Astrocyte (in vitro differentiated cells and primary cell): ENCODE data around the gene NOS1AP. TPM values are rescaled to one million over a fixed set of nuclear protein-coding genes. Genes with fewer than 3 reads are reported as not detected.

Source experiments
- DNase-seq: peaks from one replicate; pipeline ENCODE4 v3.0.0-alpha.2; 2010; ENCODE audit warnings: low read depth
- FAIRE-seq: peaks from 2 replicates; lab custom pipeline; 2011; peaks lifted over from hg19 to GRCh38; lab: Jason Lieb, UNC
- H2AFZ ChIP-seq: 2 replicates; pipeline ENCODE4 v1.6.0; 2012; ENCODE audit warnings: low read depth, low read length, inconsistent platforms
- H3K27ac ChIP-seq: 2 replicates; pipeline ENCODE4 v1.5.1; 2011; ENCODE audit warnings: low read depth, low read length, inconsistent platforms
- H3K27me3 ChIP-seq: 2 replicates; pipeline ENCODE4 v1.6.0; 2011; ENCODE audit warnings: low read length, inconsistent platforms; ENCODE audit not compliant: insufficient read depth
- H3K36me3 ChIP-seq: 2 replicates; pipeline ENCODE4 v1.5.1; 2011; ENCODE audit warnings: low read length, inconsistent platforms; ENCODE audit not compliant: insufficient read depth
- H3K4me1 ChIP-seq: 2 replicates; pipeline ENCODE4 v1.5.1; 2011; ENCODE audit warnings: low read length, inconsistent platforms; ENCODE audit not compliant: insufficient read depth
- H3K4me2 ChIP-seq: 2 replicates; pipeline ENCODE4 v1.6.0; 2012; ENCODE audit warnings: low read length, inconsistent platforms
- H3K4me3 ChIP-seq: 2 replicates; pipeline ENCODE4 v1.5.1; 2011; ENCODE audit warnings: low read depth, mild to moderate bottlenecking, low read length, inconsistent platforms; ENCODE audit not compliant: insufficient read depth
- H3K79me2 ChIP-seq: 2 replicates; pipeline ENCODE4 v1.6.0; 2012; ENCODE audit warnings: mild to moderate bottlenecking, low read length, inconsistent platforms; ENCODE audit not compliant: insufficient read depth
- H3K9ac ChIP-seq: 2 replicates; pipeline ENCODE4 v1.6.0; 2012; ENCODE audit warnings: mild to moderate bottlenecking, low read length, inconsistent platforms
- H3K9me3 ChIP-seq: 2 replicates; pipeline ENCODE4 v1.5.1; 2012; ENCODE audit warnings: low read depth, mild to moderate bottlenecking, low read length, inconsistent platforms; ENCODE audit not compliant: insufficient read depth
- H4K20me1 ChIP-seq: 2 replicates; pipeline ENCODE4 v1.6.0; 2012; ENCODE audit warnings: low read length, inconsistent platforms; ENCODE audit not compliant: insufficient read depth
- H3K27ac Mint-ChIP-seq: one replicate; pipeline ENCODE4 v1.8.0; 2021; ENCODE audit warnings: mild to moderate bottlenecking, mixed read lengths; ENCODE audit not compliant: unreplicated experiment
- H3K27me3 Mint-ChIP-seq: one replicate; pipeline ENCODE4 v1.8.0; 2021; ENCODE audit warnings: low read depth, mixed read lengths; ENCODE audit not compliant: unreplicated experiment
- H3K36me3 Mint-ChIP-seq: one replicate; pipeline ENCODE4 v1.8.0; 2021; ENCODE audit warnings: low read depth, mixed read lengths; ENCODE audit not compliant: unreplicated experiment
- H3K4me1 Mint-ChIP-seq: one replicate; pipeline ENCODE4 v1.8.0; 2021; ENCODE audit warnings: low read depth, mixed read lengths; ENCODE audit not compliant: unreplicated experiment
- H3K4me3 Mint-ChIP-seq: one replicate; pipeline ENCODE4 v1.8.0; 2021; ENCODE audit warnings: mild to moderate bottlenecking, moderate library complexity, mixed read lengths; ENCODE audit not compliant: unreplicated experiment
- H3K9me3 Mint-ChIP-seq: one replicate; pipeline ENCODE4 v1.8.0; 2021; ENCODE audit warnings: mild to moderate bottlenecking, mixed read lengths; ENCODE audit not compliant: unreplicated experiment
- EZH2 ChIP-seq: IDR thresholded peaks from 2 replicates; pipeline ENCODE4 v1.6.1; 2012; ENCODE audit warnings: mild to moderate bottlenecking, low read length, inconsistent platforms; ENCODE audit not compliant: insufficient read depth
- total RNA-seq: library from RNA; stranded (reverse); gene quantifications from 2 replicates; pipeline ENCODE4 v1.2.1, GENCODE V29; 2021
- TF ChIP-seq, protein P1 (sequence below): IDR thresholded peaks from 2 replicates; pipeline ENCODE4 v1.5.1; 2011; ENCODE audit warnings: low read depth, mild to moderate bottlenecking, inconsistent platforms, low read length, moderate library complexity; ENCODE audit not compliant: insufficient read depth

NOS1AP gene
- total RNA-seq, 1 donor from 2014 or later: 1.2 TPM

DNA sequence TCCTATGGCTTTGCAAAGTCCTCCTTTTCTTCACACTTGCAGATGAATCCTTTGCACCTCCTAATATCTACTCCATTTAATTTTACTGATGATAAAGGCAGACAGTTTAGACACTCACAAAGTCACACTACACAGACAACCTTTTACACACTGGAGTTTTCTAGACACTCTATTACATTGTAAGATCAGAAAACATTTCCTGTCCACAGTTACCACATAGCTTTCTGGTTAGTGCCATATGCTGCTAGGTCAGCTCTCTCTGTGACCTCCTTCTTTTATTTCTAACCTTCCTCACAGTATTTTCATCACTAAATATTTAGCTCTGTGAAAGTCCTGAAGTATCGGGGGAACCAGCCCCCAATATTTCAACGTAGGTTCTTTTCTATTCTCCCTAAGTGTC lies 337.3 kb downstream of the NOS1AP start:
- TF ChIP-seq, protein P1, sequence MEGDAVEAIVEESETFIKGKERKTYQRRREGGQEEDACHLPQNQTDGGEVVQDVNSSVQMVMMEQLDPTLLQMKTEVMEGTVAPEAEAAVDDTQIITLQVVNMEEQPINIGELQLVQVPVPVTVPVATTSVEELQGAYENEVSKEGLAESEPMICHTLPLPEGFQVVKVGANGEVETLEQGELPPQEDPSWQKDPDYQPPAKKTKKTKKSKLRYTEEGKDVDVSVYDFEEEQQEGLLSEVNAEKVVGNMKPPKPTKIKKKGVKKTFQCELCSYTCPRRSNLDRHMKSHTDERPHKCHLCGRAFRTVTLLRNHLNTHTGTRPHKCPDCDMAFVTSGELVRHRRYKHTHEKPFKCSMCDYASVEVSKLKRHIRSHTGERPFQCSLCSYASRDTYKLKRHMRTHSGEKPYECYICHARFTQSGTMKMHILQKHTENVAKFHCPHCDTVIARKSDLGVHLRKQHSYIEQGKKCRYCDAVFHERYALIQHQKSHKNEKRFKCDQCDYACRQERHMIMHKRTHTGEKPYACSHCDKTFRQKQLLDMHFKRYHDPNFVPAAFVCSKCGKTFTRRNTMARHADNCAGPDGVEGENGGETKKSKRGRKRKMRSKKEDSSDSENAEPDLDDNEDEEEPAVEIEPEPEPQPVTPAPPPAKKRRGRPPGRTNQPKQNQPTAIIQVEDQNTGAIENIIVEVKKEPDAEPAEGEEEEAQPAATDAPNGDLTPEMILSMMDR: no peak
- no peak for TF ChIP-seq EZH2
- Histone ChIP-seq H2AFZ (no peak overlapping the region), H3K79me2 (no peaks in the 10 kb centered on the region), H3K4me1 (peaks cover 8% of the 10 kb centered on the region), H3K9me3 (no peaks in the 10 kb centered on the region), H4K20me1 (no peaks in the 10 kb centered on the region), H3K4me2 (no peak overlapping the region), H3K9ac (no peak overlapping the region), H3K36me3 (no peaks in the 10 kb centered on the region), H3K27me3 (no peaks in the 10 kb centered on the region), H3K4me3 (no peak overlapping the region), H3K27ac (no peak overlapping the region)
- DNase-seq (no peak), FAIRE-seq (no peak)
- Mint-ChIP-seq H3K27me3 (no peaks in the 10 kb centered on the region), H3K4me3 (no peak overlapping the region), H3K4me1 (peaks cover 21% of the 10 kb centered on the region), H3K9me3 (no peaks in the 10 kb centered on the region), H3K36me3 (no peaks in the 10 kb centered on the region), H3K27ac (no peak overlapping the region)

DNA sequence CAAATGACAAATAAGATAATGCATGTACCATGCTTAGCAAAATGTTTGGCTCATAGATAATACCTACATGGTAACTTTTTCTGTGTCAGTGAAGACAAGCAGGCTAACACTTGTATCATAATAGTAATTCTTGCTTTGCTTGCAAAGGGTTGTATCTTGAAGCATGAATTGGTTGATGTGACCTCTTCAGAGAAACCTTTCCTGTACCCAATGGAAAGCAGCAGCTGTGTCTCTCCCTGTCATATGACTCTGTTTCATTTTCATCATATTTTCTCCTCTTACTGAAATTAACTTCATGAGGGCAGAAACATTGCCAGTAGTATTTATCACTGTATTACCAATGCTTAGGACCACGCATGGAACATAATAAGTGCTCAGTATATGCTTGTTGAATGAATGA lies 338.0 kb downstream of the NOS1AP start:
- H4K20me1 ChIP-seq: no peaks in the 10 kb centered on the region
- no peaks in the 10 kb centered on the region for H3K36me3 ChIP-seq
- H3K36me3 Mint-ChIP-seq: no peaks in the 10 kb centered on the region
- no peaks in the 10 kb centered on the region for H3K9me3 ChIP-seq
- no peak overlapping the region for H2AFZ ChIP-seq
- no peak overlapping the region for H3K4me2 ChIP-seq
- DNase-seq (no peak), FAIRE-seq (no peak)
- no peak overlapping the region for H3K4me3 Mint-ChIP-seq
- H3K9me3 Mint-ChIP-seq: no peaks in the 10 kb centered on the region
- peaks cover 10% of the 10 kb centered on the region for H3K4me1 ChIP-seq
- no peak overlapping the region for H3K27ac ChIP-seq
- H3K27me3 Mint-ChIP-seq: no peaks in the 10 kb centered on the region
- peaks cover 21% of the 10 kb centered on the region for H3K4me1 Mint-ChIP-seq
- H3K27me3 ChIP-seq: no peaks in the 10 kb centered on the region
- no peaks in the 10 kb centered on the region for H3K79me2 ChIP-seq
- no peak overlapping the region for H3K4me3 ChIP-seq
- no peak overlapping the region for H3K9ac ChIP-seq
- H3K27ac Mint-ChIP-seq: no peak overlapping the region
- TF ChIP-seq, protein P1: no peak
- no peak for TF ChIP-seq EZH2

DNA sequence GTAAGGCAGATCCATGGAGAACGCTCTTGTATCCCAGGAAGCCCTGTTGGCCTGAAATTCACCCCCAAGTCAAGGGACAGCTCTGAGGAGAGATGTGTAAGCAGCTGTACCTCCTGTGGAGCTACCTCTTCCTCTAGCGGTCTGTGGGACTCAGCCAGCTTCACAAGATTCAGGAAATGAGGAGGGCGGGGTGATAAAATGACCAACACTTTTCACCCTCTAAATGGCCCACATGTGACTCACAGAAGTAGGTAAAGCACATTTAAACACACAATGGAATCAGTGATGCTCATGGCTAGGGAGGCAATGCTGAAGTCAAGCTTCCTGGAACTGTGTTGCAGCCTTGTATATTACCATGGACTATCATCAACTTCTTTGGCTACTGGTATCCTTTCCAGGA lies 342.5 kb downstream of the NOS1AP start, which contains the start of gene SH2D1B:
TSS of gene SH2D1B (minus strand) at position 135 of the 400 bp plus-strand sequence. CDS start at position 15, 120 bp downstream.
- H3K36me3 Mint-ChIP-seq: no peaks in the 10 kb centered on the region
- no peak for FAIRE-seq
- TF ChIP-seq, protein P1: no peak
- no peak for TF ChIP-seq EZH2
- Histone ChIP-seq H3K27me3 (no peaks in the 10 kb centered on the region), H3K4me1 (peaks cover 7% of the 10 kb centered on the region), H3K9me3 (no peaks in the 10 kb centered on the region), H4K20me1 (no peaks in the 10 kb centered on the region), H3K27ac (no peak within 1 kb of the TSS), H2AFZ (peak within 1 kb of the TSS; percentile 1), H3K4me3 (no peak within 1 kb of the TSS), H3K4me2 (peak within 1 kb of the TSS; percentile 15), H3K36me3 (no peaks in the 10 kb centered on the region), H3K9ac (no peak within 1 kb of the TSS), H3K79me2 (no peaks in the 10 kb centered on the region)
- H3K4me3 Mint-ChIP-seq: no peak within 1 kb of the TSS
- H3K4me1 Mint-ChIP-seq: peaks cover 4% of the 10 kb centered on the region
- H3K27ac Mint-ChIP-seq: no peak within 1 kb of the TSS
- no peaks in the 10 kb centered on the region for H3K9me3 Mint-ChIP-seq
- H3K27me3 Mint-ChIP-seq: peaks cover under 1% of the 10 kb centered on the region
- peak; percentile 33 for DNase-seq
